HCT116 (cell line): ENCODE data around the gene AUTS2. TPM values are rescaled to one million over a fixed set of nuclear protein-coding genes. Genes with fewer than 3 reads are reported as not detected.

Experiments
- ATAC-seq: fragments of 200-7000 bp; cut with Tn5 transposase; 2 replicates; pipeline ENCODE4 v1.9.1; 2020; ENCODE audit warnings: mild to moderate bottlenecking, moderate library complexity
- BruUV-seq: library from RNA; stranded (reverse); fragments of 400-500 nt; replicated peaks from 2 replicates; lab custom pipeline; 2021; lab: Mats Ljungman, UMichigan
- CTCF ChIA-PET: fragments of 300-600 bp; sonication (Branson Sonifier 250); formaldehyde crosslinking; loops from one replicate; lab custom pipeline; 2021; ENCODE audit warnings: antibody characterized with exemption; lab: Charles Lee
- POLR2A ChIA-PET: fragments of 300-600, 350-600 bp; sonication (Branson Sonifier 250); formaldehyde crosslinking; loops from one replicate; lab custom pipeline; 2021; ENCODE audit warnings: antibody characterized with exemption; lab: Charles Lee
- RAD21 ChIA-PET, 2 experiments: fragments of 300-600 bp; sonication (Branson Sonifier 250); formaldehyde crosslinking; loops; one replicate each; lab custom pipeline; 2023; ENCODE audit warnings: low total read pairs in 2 of 2; ENCODE audit not compliant: uncharacterized antibody in 2 of 2, unreplicated experiment in 2 of 2, low non-redundant PET in 1 of 2; lab: Charles Lee
- DNase-seq: peaks from one replicate; pipeline ENCODE4 v3.0.0-alpha.2; 2010; ENCODE audit warnings: low read depth, low spot score
- H2AFZ ChIP-seq: fragments of 200-600 bp; shearing (Covaris generic), sonication (generic); 2 replicates; pipeline ENCODE4 v1.6.1; 2017; ENCODE audit warnings: low read depth, mixed run types, mixed read lengths, antibody characterized with exemption, low read length; ENCODE audit not compliant: poor library complexity, severe bottlenecking
- H3K27ac ChIP-seq: 2 replicates; pipeline ENCODE4 v1.5.1; 2012; ENCODE audit warnings: low read depth, low read length
- H3K27me3 ChIP-seq: fragments of 200-600 bp; sonication (generic); 2 replicates; pipeline ENCODE4 v1.6.1; 2016; ENCODE audit warnings: mixed run types, low read length, mixed read lengths; ENCODE audit not compliant: insufficient read depth
- H3K36me3 ChIP-seq, 2 experiments: fragments of 200-500 bp in 1 of 2; fragments of 200-600 bp in 1 of 2; sonication (Bioruptor generic) in 1 of 2; sonication (generic) in 1 of 2; 2 replicates each; pipeline versions ENCODE4 v1.5.1 to v1.6.1; 2014 to 2016; ENCODE audit warnings: low read length in 2 of 2, inconsistent platforms in 1 of 2, mixed read lengths in 1 of 2, mixed run types in 1 of 2; ENCODE audit not compliant: insufficient read depth in 2 of 2, control insufficient read depth in 1 of 2
- H3K4me1 ChIP-seq, 2 experiments: fragments of 200-600 bp in 1 of 2; sonication (generic) in 1 of 2; 2 replicates each; pipeline versions ENCODE4 v1.5.1 to v1.6.1; 2012 to 2017; ENCODE audit warnings: low read length in 2 of 2, inconsistent platforms in 1 of 2, mild to moderate bottlenecking in 1 of 2, mixed read lengths in 1 of 2, mixed run types in 1 of 2, moderate library complexity in 1 of 2; ENCODE audit not compliant: insufficient read depth in 2 of 2, control insufficient read depth in 1 of 2
- H3K4me2 ChIP-seq: fragments of 200-600 bp; sonication (generic); 2 replicates; pipeline ENCODE4 v1.6.1; 2017; ENCODE audit warnings: mixed run types, low read length, mixed read lengths
- H3K4me3 ChIP-seq, 2 experiments: fragments of 200-600 bp in 1 of 2; sonication (generic) in 1 of 2; replicated peaks in 1 of 2; 2 replicates each; pipeline ENCODE4 v1.5.1; 2011 to 2016; ENCODE audit warnings: low read length in 2 of 2, control low read depth in 1 of 2, low read depth in 1 of 2, mild to moderate bottlenecking in 1 of 2, mixed read lengths in 1 of 2, mixed run types in 1 of 2
- H3K79me2 ChIP-seq: fragments of 200-600 bp; sonication (generic); 2 replicates; pipeline ENCODE4 v1.6.1; 2017; ENCODE audit warnings: mild to moderate bottlenecking, mixed run types, low read length, moderate library complexity, mixed read lengths; ENCODE audit not compliant: insufficient read depth
- H3K9ac ChIP-seq: fragments of 200-600 bp; sonication (generic); 2 replicates; pipeline ENCODE4 v1.6.1; 2016; ENCODE audit warnings: low read length, mixed read lengths
- H3K9me2 ChIP-seq: fragments of 200-600 bp; sonication (generic), shearing (Covaris generic); 2 replicates; pipeline ENCODE4 v1.6.1; 2017; ENCODE audit warnings: mixed run types, mild to moderate bottlenecking, moderate library complexity; ENCODE audit not compliant: insufficient read depth
- H3K9me3 ChIP-seq, 2 experiments: fragments of 200-500 bp in 1 of 2; fragments of 200-600 bp in 1 of 2; sonication (Bioruptor generic) in 1 of 2; sonication (generic) in 1 of 2; 2 replicates each; pipeline ENCODE4 v1.6.1; 2014 to 2017; ENCODE audit warnings: low read length in 2 of 2, mixed read lengths in 2 of 2, inconsistent platforms in 1 of 2, low read depth in 1 of 2, mild to moderate bottlenecking in 1 of 2, mixed run types in 1 of 2, moderate library complexity in 1 of 2; ENCODE audit not compliant: control insufficient read depth in 1 of 2, insufficient read depth in 1 of 2
- H4K20me1 ChIP-seq: fragments of 200-600 bp; sonication (generic), shearing (Covaris generic); 2 replicates; pipeline ENCODE4 v1.6.1; 2017; ENCODE audit warnings: mixed run types, mild to moderate bottlenecking, moderate library complexity; ENCODE audit not compliant: insufficient read depth
- ATF3 ChIP-seq: IDR thresholded peaks from 2 replicates; pipeline ENCODE4 v1.6.1; 2012
- CBX3 ChIP-seq: IDR thresholded peaks from 2 replicates; pipeline ENCODE4 v1.6.1; 2012; ENCODE audit warnings: low read depth
- CEBPB ChIP-seq: IDR thresholded peaks from 2 replicates; pipeline ENCODE4 v1.6.1; 2012; ENCODE audit warnings: low read depth
- CTCF ChIP-seq, 3 experiments: fragments of 200-600 bp in 1 of 3; sonication (generic) in 1 of 3; IDR thresholded peaks in 2 of 3; conservative IDR thresholded peaks in 1 of 3; 2 replicates each; pipeline ENCODE4 v1.5.1; 2012 to 2017; ENCODE audit warnings: low read depth in 2 of 3, low read length in 2 of 3, antibody characterized with exemption in 1 of 3, borderline replicate concordance in 1 of 3, control low read depth in 1 of 3, mild to moderate bottlenecking in 1 of 3, mixed read lengths in 1 of 3, mixed run types in 1 of 3, moderate library complexity in 1 of 3; ENCODE audit not compliant: insufficient read depth in 1 of 3
- EGR1 ChIP-seq: IDR thresholded peaks from 2 replicates; pipeline ENCODE4 v1.6.1; 2012; ENCODE audit warnings: low read depth
- ELF1 ChIP-seq: IDR thresholded peaks from 2 replicates; pipeline ENCODE4 v1.6.1; 2012; ENCODE audit warnings: low read depth, borderline replicate concordance
- EZH2 ChIP-seq: fragments of 200-600 bp; sonication (generic); IDR thresholded peaks from 2 replicates; pipeline ENCODE4 v1.6.1; 2017; ENCODE audit warnings: antibody characterized with exemption, mixed run types
- EZH2phosphoT487 ChIP-seq: fragments of 200-600 bp; IDR thresholded peaks from 2 replicates; pipeline ENCODE4 v1.6.1; 2018; ENCODE audit warnings: antibody characterized with exemption, borderline replicate concordance
- FOSL1 ChIP-seq: IDR thresholded peaks from 2 replicates; pipeline ENCODE4 v1.6.1; 2012; ENCODE audit warnings: low read depth
- JUND ChIP-seq: IDR thresholded peaks from 2 replicates; pipeline ENCODE4 v1.6.1; 2012
- POLR2A ChIP-seq: IDR thresholded peaks from 2 replicates; pipeline ENCODE4 v1.7.0; 2011; ENCODE audit warnings: borderline replicate concordance; ENCODE audit not compliant: insufficient read depth, insufficient read length; ENCODE audit errors: extremely low read depth
- RAD21 ChIP-seq: IDR thresholded peaks from 2 replicates; pipeline ENCODE4 v1.6.1; 2012; ENCODE audit warnings: low read depth, mild to moderate bottlenecking
- REST ChIP-seq: IDR thresholded peaks from 2 replicates; pipeline ENCODE4 v1.6.1; 2012; ENCODE audit warnings: low read depth
- SIN3A ChIP-seq: IDR thresholded peaks from 2 replicates; pipeline ENCODE4 v1.6.1; 2012; ENCODE audit warnings: low read depth
- SRF ChIP-seq: IDR thresholded peaks from 2 replicates; pipeline ENCODE4 v1.6.1; 2012; ENCODE audit warnings: low read depth
- TCF7L2 ChIP-seq: IDR thresholded peaks from 2 replicates; pipeline ENCODE4 v1.7.0; 2011; ENCODE audit warnings: borderline replicate concordance, inconsistent platforms; ENCODE audit not compliant: insufficient read depth, insufficient read length; ENCODE audit errors: extremely low read depth
- YY1 ChIP-seq: IDR thresholded peaks from 2 replicates; pipeline ENCODE4 v1.6.1; 2011; ENCODE audit warnings: low read length, low read depth, moderate library complexity, mild to moderate bottlenecking; ENCODE audit not compliant: insufficient replicate concordance; ENCODE audit errors: extremely low read depth
- ZBTB33 ChIP-seq: IDR thresholded peaks from 2 replicates; pipeline ENCODE4 v1.6.1; 2011; ENCODE audit warnings: mild to moderate bottlenecking, low read length, moderate library complexity; ENCODE audit not compliant: insufficient replicate concordance; ENCODE audit errors: extremely low read depth
- ZFX ChIP-seq: fragments of 450-650 bp; IDR thresholded peaks from 2 replicates; pipeline ENCODE4 v1.6.1; 2017
- ZNF274 ChIP-seq: fragments of 200-500 bp; sonication (Bioruptor generic); IDR thresholded peaks from 2 replicates; pipeline ENCODE4 v1.6.1; 2014; ENCODE audit warnings: mild to moderate bottlenecking, low read depth, low read length, inconsistent platforms
- intact Hi-C: fragments of 100-400 bp; cut with micrococcal nuclease; formaldehyde crosslinking; loops from 2 replicates; pipeline ENCODE4 v1.10.0; 2022
- total RNA-seq: library from RNA; stranded (reverse); gene quantifications from one replicate; pipeline ENCODE4 v1.2.1, GENCODE V29; 2021; ENCODE audit not compliant: unreplicated experiment

The AUTS2 gene
- total RNA-seq, 1 experiment from 2014 or later, result 0.93 TPM

GRCh38 chr7:70416347-70416985 lies 818.2 kb downstream of the AUTS2 start:
- BruUV-seq, result no TSS peak
- Histone ChIP-seq H3K9me2 (no peaks in the 10 kb centered on the region), H2AFZ (no peak overlapping the region), H3K4me2 (no peak overlapping the region), H3K4me3 (no peak overlapping the region), H3K36me3 (no peaks in the 10 kb centered on the region), H3K9me3 (peaks cover 8 to 31% of the 10 kb centered on the region in 2 experiments; a peak in 2 of 4 replicates), H3K4me1 (no peaks in the 10 kb centered on the region), H3K9ac (no peak overlapping the region), H3K27ac (no peak overlapping the region), H3K27me3 (no peaks in the 10 kb centered on the region), H3K79me2 (no peaks in the 10 kb centered on the region), H4K20me1 (no peaks in the 10 kb centered on the region)
- CTCF ChIA-PET, result no interaction called here
- ATAC-seq (no peak), DNase-seq (no peak)
- RAD21 ChIA-PET, result no interaction called here
- POLR2A ChIA-PET, result no interaction called here
- TF ChIP-seq SIN3A (no peak), FOSL1 (no peak), ATF3 (no peak), TCF7L2 (no peak), SRF (no peak), EGR1 (no peak), ELF1 (no peak), POLR2A (no peak), YY1 (no peak), REST (no peak), ZBTB33 (no peak), CEBPB (no peak), RAD21 (no peak), EZH2 (no peak), CTCF (IDR thresholded peaks at IDR 0.05 in 2 of 3, conservative IDR thresholded peaks at IDR 0.05 in 1 of 3; ENCODE audit: borderline replicate concordance in 1 of 3, insufficient read depth in 1 of 3, low read depth in 2 of 3, low read length in 2 of 3) (no peak), CBX3 (no peak), ZNF274 (no peak), ZFX (no peak), EZH2phosphoT487 (no peak), JUND (no peak)
- intact Hi-C loops, result no loop called here
